MM.1S (cell line): ENCODE results near the gene KCNG4.

ENCODE experiments used
- EZH2 ChIP-seq: fragments of 300-600 bp; sonication (generic); optimal IDR thresholded peaks from 2 replicates; pipeline ENCODE3; 2017; ENCODE audit warnings: low read depth, mild to moderate bottlenecking, antibody characterized with exemption, low read length, mixed read lengths
- TF ChIP-seq, protein P1 (sequence below): fragments of 300-600 bp; sonication (generic); IDR thresholded peaks from 2 replicates; pipeline ENCODE4 v1.5.1; 2016; ENCODE audit warnings: antibody characterized with exemption, low read length, mixed read lengths

DNA sequence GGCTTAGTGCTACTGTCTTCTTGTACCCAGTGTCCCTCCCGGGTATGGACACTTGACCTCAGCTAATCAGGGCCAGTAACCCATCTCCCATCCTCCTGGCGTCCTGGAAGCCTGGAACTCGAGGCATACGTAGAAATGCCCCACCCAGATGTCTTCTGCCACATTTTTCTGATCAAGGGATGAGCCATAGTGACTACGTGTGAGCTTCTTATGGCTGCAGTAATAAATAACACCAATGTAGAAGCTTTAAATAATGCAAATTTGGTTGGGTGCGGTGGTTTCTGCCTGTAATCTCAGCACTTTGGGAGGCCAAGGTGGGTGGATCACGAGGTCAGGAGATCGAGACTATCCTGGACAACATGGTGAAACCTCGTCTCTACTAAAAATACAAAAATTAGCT, 3.0 kb upstream of the KCNG4 start:
- no peak for TF ChIP-seq EZH2
- TF ChIP-seq, protein P1, sequence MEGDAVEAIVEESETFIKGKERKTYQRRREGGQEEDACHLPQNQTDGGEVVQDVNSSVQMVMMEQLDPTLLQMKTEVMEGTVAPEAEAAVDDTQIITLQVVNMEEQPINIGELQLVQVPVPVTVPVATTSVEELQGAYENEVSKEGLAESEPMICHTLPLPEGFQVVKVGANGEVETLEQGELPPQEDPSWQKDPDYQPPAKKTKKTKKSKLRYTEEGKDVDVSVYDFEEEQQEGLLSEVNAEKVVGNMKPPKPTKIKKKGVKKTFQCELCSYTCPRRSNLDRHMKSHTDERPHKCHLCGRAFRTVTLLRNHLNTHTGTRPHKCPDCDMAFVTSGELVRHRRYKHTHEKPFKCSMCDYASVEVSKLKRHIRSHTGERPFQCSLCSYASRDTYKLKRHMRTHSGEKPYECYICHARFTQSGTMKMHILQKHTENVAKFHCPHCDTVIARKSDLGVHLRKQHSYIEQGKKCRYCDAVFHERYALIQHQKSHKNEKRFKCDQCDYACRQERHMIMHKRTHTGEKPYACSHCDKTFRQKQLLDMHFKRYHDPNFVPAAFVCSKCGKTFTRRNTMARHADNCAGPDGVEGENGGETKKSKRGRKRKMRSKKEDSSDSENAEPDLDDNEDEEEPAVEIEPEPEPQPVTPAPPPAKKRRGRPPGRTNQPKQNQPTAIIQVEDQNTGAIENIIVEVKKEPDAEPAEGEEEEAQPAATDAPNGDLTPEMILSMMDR, result no peak
